ENCODE data around the gene MED15. TPM values are rescaled to one million over a fixed set of nuclear protein-coding genes. Genes with fewer than 3 reads are reported as not detected.

The MED15 gene
- total and polyA plus RNA-seq, 7 donors, result 25.8 to 86.8 (median 37.5) TPM

GRCh38 chr22:20545681-20546521, 38.5 kb downstream of the MED15 start:
- 90 to 91% methylated on average over 10 of the region's 10 CpGs for WGBS, 2 donors
- no peak for DNase-seq
- H3K4me1 ChIP-seq, result peaks cover 0 to 30% (median 29%) of the 10 kb centered on the region in 4 donors
- H3K9me3 ChIP-seq, result no peaks in the 10 kb centered on the region
- no peak overlapping the region for H3K27ac ChIP-seq
- peaks cover 0 to 16% (median 0%) of the 10 kb centered on the region in 4 donors for H3K36me3 ChIP-seq
- H3K4me3 ChIP-seq, result no peak overlapping the region
- no peaks in the 10 kb centered on the region for H3K27me3 ChIP-seq
- intact Hi-C loops (cut with DNase I), result no loop called here
- no peak for TF ChIP-seq POLR2AphosphoS5 (IDR thresholded peaks at IDR 0.05)

DNA sequence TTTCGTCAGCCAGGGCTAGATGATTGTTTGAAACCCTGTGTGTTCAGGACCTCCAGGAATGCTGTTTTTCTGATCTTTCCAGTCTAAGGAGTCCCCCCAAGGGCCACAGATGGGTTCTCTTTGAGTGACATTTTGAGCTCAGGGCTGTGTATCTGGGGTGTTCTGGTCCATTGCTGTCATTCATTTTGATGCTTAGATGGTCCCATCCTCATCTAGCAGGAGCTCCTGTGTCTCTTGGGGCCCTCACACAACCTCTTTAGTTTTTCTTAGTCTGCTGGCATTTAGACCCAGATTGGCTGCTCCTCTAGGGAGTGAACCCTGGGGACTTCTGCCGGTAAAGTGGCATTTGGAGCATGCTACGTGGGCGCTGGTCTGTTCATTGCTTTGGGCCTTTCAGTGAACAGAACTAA, 39.1 kb downstream of the MED15 start:
- no peak overlapping the region for H3K4me3 ChIP-seq
- peaks cover 0 to 37% (median 35%) of the 10 kb centered on the region in 4 donors for H3K4me1 ChIP-seq
- DNase-seq, result peak; percentile 17
- intact Hi-C loops (cut with DNase I), result no loop called here
- TF ChIP-seq POLR2AphosphoS5 (IDR thresholded peaks at IDR 0.05) (no peak), POLR2A (IDR thresholded peaks at IDR 0.05) (no peak), CTCF (IDR thresholded peaks at IDR 0.05) (no peak), EP300 (IDR thresholded peaks at IDR 0.05) (no peak)
- no peaks in the 10 kb centered on the region for H3K9me3 ChIP-seq
- 88 to 96% methylated on average over 4 of the region's 4 CpGs for WGBS, 2 donors
- no peak overlapping the region for H3K27ac ChIP-seq
- H3K27me3 ChIP-seq, result no peaks in the 10 kb centered on the region
- peaks cover 0 to 16% (median 0%) of the 10 kb centered on the region in 4 donors for H3K36me3 ChIP-seq

GRCh38 chr22:20547029-20547428, 39.6 kb downstream of the MED15 start:
- H3K27me3 ChIP-seq, result no peaks in the 10 kb centered on the region
- peaks cover 0 to 41% (median 40%) of the 10 kb centered on the region in 4 donors for H3K4me1 ChIP-seq

DNA sequence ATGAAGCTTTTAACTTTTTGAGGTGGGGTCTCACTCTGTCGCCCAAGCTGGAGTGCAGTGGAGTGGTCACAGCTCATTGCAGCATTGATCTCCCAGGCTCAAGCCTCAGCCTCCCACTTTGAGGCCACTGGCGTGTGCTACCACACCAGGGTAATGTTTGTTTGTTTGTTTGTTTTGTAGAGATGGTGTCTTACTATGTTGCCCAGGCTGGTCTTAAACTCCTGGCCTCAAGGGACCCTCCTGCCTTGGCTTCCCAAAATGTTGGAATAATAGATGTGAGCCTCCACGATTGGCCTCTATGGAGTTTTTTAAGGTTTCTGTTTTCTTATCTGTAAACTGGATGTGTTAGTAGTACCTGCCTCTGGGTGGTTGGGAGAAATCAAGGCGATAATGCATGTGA, 41.4 kb downstream of the MED15 start:
- peak; percentile 21 for DNase-seq
- peaks cover 0 to 6% (median 5%) of the 10 kb centered on the region in 4 donors for H3K36me3 ChIP-seq
- no peaks in the 10 kb centered on the region for H3K9me3 ChIP-seq
- no peak for TF ChIP-seq POLR2A (IDR thresholded peaks at IDR 0.05)
- no peak for TF ChIP-seq POLR2AphosphoS5 (IDR thresholded peaks at IDR 0.05)
- no peak for TF ChIP-seq CTCF (IDR thresholded peaks at IDR 0.05)
- no peak for TF ChIP-seq EP300 (IDR thresholded peaks at IDR 0.05)
- H3K4me3 ChIP-seq, result no peak overlapping the region
- intact Hi-C loops (cut with DNase I), result no loop called here
- 88 to 89% methylated on average over 4 of the region's 4 CpGs for WGBS, 2 donors
- no peaks in the 10 kb centered on the region for H3K27me3 ChIP-seq
- H3K4me1 ChIP-seq, result peaks cover 0 to 59% (median 57%) of the 10 kb centered on the region in 4 donors
- peak overlapping the region in 2 of 4 donors; percentile 90 to 95 for H3K27ac ChIP-seq

More at GRCh38 chr22:20547029-20547428, 39.6 kb downstream of the MED15 start:
- Histone ChIP-seq H3K4me3 (no peak overlapping the region), H3K9me3 (no peaks in the 10 kb centered on the region), H3K27ac (no peak overlapping the region), H3K36me3 (peaks cover 0 to 12% (median 0%) of the 10 kb centered on the region in 4 donors)
- DNase-seq, result no peak
- intact Hi-C loops (cut with DNase I), result no loop called here
- TF ChIP-seq EP300 (IDR thresholded peaks at IDR 0.05), result no peak
- no peak for TF ChIP-seq POLR2AphosphoS5 (IDR thresholded peaks at IDR 0.05)
- TF ChIP-seq CTCF (IDR thresholded peaks at IDR 0.05), result no peak
- no peak for TF ChIP-seq POLR2A (IDR thresholded peaks at IDR 0.05)

GRCh38 chr22:20549232-20549841, 41.9 kb downstream of the MED15 start:
- Histone ChIP-seq H3K4me3 (no peak overlapping the region), H3K27me3 (no peaks in the 10 kb centered on the region), H3K36me3 (peaks cover 0 to 8% (median 6%) of the 10 kb centered on the region in 4 donors), H3K27ac (peak overlapping the region; percentile 81 to 95 (median 88)), H3K4me1 (peaks cover 0 to 64% (median 60%) of the 10 kb centered on the region in 4 donors), H3K9me3 (no peaks in the 10 kb centered on the region)
- WGBS, 2 donors, result 44 to 78% methylated on average over 7 of the region's 7 CpGs
- no peak for TF ChIP-seq CTCF (IDR thresholded peaks at IDR 0.05)
- no peak for TF ChIP-seq POLR2A (IDR thresholded peaks at IDR 0.05)
- no peak for TF ChIP-seq EP300 (IDR thresholded peaks at IDR 0.05)
- no peak for TF ChIP-seq POLR2AphosphoS5 (IDR thresholded peaks at IDR 0.05)
- intact Hi-C loops (cut with DNase I), result no loop called here
- DNase-seq, result peak; percentile 76

Data from sigmoid colon (tissue), 7 donors.